Endothelial cell (in vitro differentiated cells): ENCODE measurements around the gene SNX12. TPM values are rescaled to one million over a fixed set of nuclear protein-coding genes. Genes with fewer than 3 reads are reported as not detected.

Experiments
- DNase-seq: peaks from one replicate; pipeline ENCODE4 v3.0.0; 2021; ENCODE audit warnings: low spot score
- H3K27ac Mint-ChIP-seq: one replicate; pipeline ENCODE4 v1.8.0; 2021; ENCODE audit warnings: mixed read lengths, inconsistent platforms; ENCODE audit not compliant: unreplicated experiment
- H3K27me3 Mint-ChIP-seq: one replicate; pipeline ENCODE4 v1.8.0; 2021; ENCODE audit warnings: mild to moderate bottlenecking, moderate library complexity, mixed read lengths, inconsistent platforms; ENCODE audit not compliant: unreplicated experiment
- H3K36me3 Mint-ChIP-seq: one replicate; pipeline ENCODE4 v1.8.0; 2021; ENCODE audit warnings: mild to moderate bottlenecking, low read depth, mixed read lengths, inconsistent platforms; ENCODE audit not compliant: unreplicated experiment
- H3K4me1 Mint-ChIP-seq: one replicate; pipeline ENCODE4 v1.8.0; 2021; ENCODE audit warnings: mild to moderate bottlenecking, mixed read lengths, inconsistent platforms; ENCODE audit not compliant: unreplicated experiment
- H3K4me3 Mint-ChIP-seq: one replicate; pipeline ENCODE4 v1.8.0; 2021; ENCODE audit warnings: mild to moderate bottlenecking, mixed read lengths, inconsistent platforms; ENCODE audit not compliant: unreplicated experiment
- H3K9me3 Mint-ChIP-seq: one replicate; pipeline ENCODE4 v1.8.0; 2021; ENCODE audit warnings: mixed read lengths, inconsistent platforms; ENCODE audit not compliant: unreplicated experiment
- CTCF ChIP-seq: fragments of 200-600 bp; sonication (generic); IDR thresholded peaks from one replicate; pipeline ENCODE4 v1.5.0; 2021; ENCODE audit warnings: antibody characterized with exemption; ENCODE audit not compliant: unreplicated experiment
- total RNA-seq: library from RNA; stranded (reverse); fragmentation: NEBNext Ultra II Directional; extraction: Animal tissue kit (Norgen Biotek cat#: 25700); gene quantifications from one replicate; pipeline ENCODE4 v1.2.1, GENCODE V29; 2021; ENCODE audit not compliant: unreplicated experiment

Gene SNX12
- total RNA-seq, 1 donor from 2014 or later = 95.0 TPM

- no peaks in the 10 kb centered on the region for H3K4me1 Mint-ChIP-seq
- H3K27ac Mint-ChIP-seq = no peak overlapping the region
- no peak for TF ChIP-seq CTCF
- no peaks in the 10 kb centered on the region for H3K36me3 Mint-ChIP-seq
- no peak for DNase-seq
- H3K4me3 Mint-ChIP-seq = no peak overlapping the region
- H3K27me3 Mint-ChIP-seq = no peaks in the 10 kb centered on the region
- H3K9me3 Mint-ChIP-seq = no peaks in the 10 kb centered on the region
These were observed 13.4 kb upstream of the SNX12 start for GRCh38 chrX:71081330-71082123.

GRCh38 chrX:71070531-71070930 is 2.4 kb upstream of the SNX12 start:
- Mint-ChIP-seq H3K9me3 (no peaks in the 10 kb centered on the region), H3K27ac (no peak overlapping the region), H3K4me3 (no peak overlapping the region), H3K4me1 (peaks cover 14% of the 10 kb centered on the region), H3K36me3 (no peaks in the 10 kb centered on the region), H3K27me3 (no peaks in the 10 kb centered on the region)
- no peak for TF ChIP-seq CTCF
- no peak for DNase-seq

GRCh38 chrX:71067712-71068043 is 456 bp downstream of the SNX12 start:
- Mint-ChIP-seq H3K4me1 (peaks cover 10% of the 10 kb centered on the region), H3K9me3 (no peaks in the 10 kb centered on the region), H3K27me3 (no peaks in the 10 kb centered on the region), H3K27ac (peak overlapping the region; percentile 81), H3K36me3 (peaks cover 2% of the 10 kb centered on the region), H3K4me3 (peak overlapping the region; percentile 98)
- TF ChIP-seq CTCF = no peak
- DNase-seq = no peak

- no peak for TF ChIP-seq CTCF
- Mint-ChIP-seq H3K9me3 (no peaks in the 10 kb centered on the region), H3K4me3 (peak overlapping the region; percentile 98), H3K27ac (no peak overlapping the region), H3K4me1 (peaks cover 10% of the 10 kb centered on the region), H3K36me3 (peaks cover 4% of the 10 kb centered on the region), H3K27me3 (no peaks in the 10 kb centered on the region)
- no peak for DNase-seq
These were observed 1.0 kb downstream of the SNX12 start for GRCh38 chrX:71067089-71067488.

GRCh38 chrX:71060127-71060526 is 8.0 kb downstream of the SNX12 start:
- Mint-ChIP-seq H3K9me3 (no peaks in the 10 kb centered on the region), H3K4me1 (no peaks in the 10 kb centered on the region), H3K27ac (no peak overlapping the region), H3K27me3 (no peaks in the 10 kb centered on the region), H3K36me3 (peaks cover 12% of the 10 kb centered on the region), H3K4me3 (no peak overlapping the region)
- DNase-seq = no peak
- no peak for TF ChIP-seq CTCF
